AG04450 (cell line): Measurements from ENCODE around the gene C10orf90. TPM values are rescaled to one million over a fixed set of nuclear protein-coding genes. Genes with fewer than 3 reads are reported as not detected.

ENCODE experiments used
- CTCF ChIA-PET: fragments of 300-600, 350-600 bp; formaldehyde crosslinking; extraction: SDS; loops from one replicate; lab custom pipeline; 2022; ENCODE audit warnings: antibody characterized with exemption, inconsistent platforms; lab: Charles Lee
- POLR2A ChIA-PET: fragments of 350-600 bp; formaldehyde crosslinking; extraction: SDS; loops from one replicate; lab custom pipeline; 2021; ENCODE audit warnings: antibody characterized with exemption, inconsistent platforms; lab: Yijun Ruan, JAX
- DNase-seq: peaks from one replicate; pipeline ENCODE4 v3.0.0-alpha.2; 2011; ENCODE audit warnings: low read depth, low spot score
- H3K27ac ChIP-seq: one replicate; pipeline ENCODE4 v1.5.1; 2012; ENCODE audit warnings: low read depth, low read length, control low read depth
- H3K27me3 ChIP-seq: one replicate; pipeline ENCODE4 v1.6.0; 2012; ENCODE audit warnings: low read length; ENCODE audit not compliant: control insufficient read depth, insufficient read depth
- H3K4me3 ChIP-seq: 2 replicates; pipeline ENCODE4 v1.5.1; 2011; ENCODE audit warnings: mild to moderate bottlenecking, low read depth, low read length, control low read depth
- H3K9me3 ChIP-seq: 2 replicates; pipeline ENCODE4 v1.5.1; 2012; ENCODE audit warnings: low read length; ENCODE audit not compliant: control insufficient read depth, insufficient read depth
- polyA plus RNA-seq: library from polyadenylated mRNA; depleted of rRNA; stranded (reverse); fragments of >200 nt; gene quantifications from 2 replicates; pipeline ENCODE4 v1.2.3, GENCODE V29; 2011
- TF ChIP-seq, protein P1 (sequence below): IDR thresholded peaks from 2 replicates; pipeline ENCODE4 v1.5.1; 2011; ENCODE audit warnings: low read depth, low read length, control low read depth, inconsistent platforms

Gene C10orf90
- polyA plus RNA-seq, 1 experiment = 0.10 TPM

DNA sequence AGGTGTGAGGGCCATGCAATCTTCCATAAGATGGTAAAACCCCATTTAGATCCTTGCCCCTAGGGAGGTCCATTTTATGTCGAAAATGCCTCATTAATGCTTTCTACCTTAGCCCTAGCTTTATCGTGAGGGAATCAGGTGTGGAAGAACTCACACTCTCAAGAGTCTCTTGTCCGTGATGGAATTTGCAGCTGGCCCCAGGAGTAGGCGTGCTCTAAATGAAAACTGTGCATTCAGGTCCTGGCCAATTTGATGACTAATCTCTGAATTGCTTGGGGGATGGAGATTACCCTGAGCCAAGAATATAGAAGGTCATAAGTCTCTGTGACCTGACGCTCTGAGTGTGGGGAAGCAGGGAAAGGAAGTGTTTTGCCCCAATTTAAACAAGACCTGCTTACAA lies 6.6 kb downstream of the C10orf90 start:
- TF ChIP-seq, protein P1, sequence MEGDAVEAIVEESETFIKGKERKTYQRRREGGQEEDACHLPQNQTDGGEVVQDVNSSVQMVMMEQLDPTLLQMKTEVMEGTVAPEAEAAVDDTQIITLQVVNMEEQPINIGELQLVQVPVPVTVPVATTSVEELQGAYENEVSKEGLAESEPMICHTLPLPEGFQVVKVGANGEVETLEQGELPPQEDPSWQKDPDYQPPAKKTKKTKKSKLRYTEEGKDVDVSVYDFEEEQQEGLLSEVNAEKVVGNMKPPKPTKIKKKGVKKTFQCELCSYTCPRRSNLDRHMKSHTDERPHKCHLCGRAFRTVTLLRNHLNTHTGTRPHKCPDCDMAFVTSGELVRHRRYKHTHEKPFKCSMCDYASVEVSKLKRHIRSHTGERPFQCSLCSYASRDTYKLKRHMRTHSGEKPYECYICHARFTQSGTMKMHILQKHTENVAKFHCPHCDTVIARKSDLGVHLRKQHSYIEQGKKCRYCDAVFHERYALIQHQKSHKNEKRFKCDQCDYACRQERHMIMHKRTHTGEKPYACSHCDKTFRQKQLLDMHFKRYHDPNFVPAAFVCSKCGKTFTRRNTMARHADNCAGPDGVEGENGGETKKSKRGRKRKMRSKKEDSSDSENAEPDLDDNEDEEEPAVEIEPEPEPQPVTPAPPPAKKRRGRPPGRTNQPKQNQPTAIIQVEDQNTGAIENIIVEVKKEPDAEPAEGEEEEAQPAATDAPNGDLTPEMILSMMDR = no peak
- Histone ChIP-seq H3K27ac (no peak overlapping the region), H3K27me3 (peaks cover 5% of the 10 kb centered on the region), H3K4me3 (no peak overlapping the region), H3K9me3 (no peaks in the 10 kb centered on the region)
- no peak for DNase-seq
- CTCF ChIA-PET = no interaction called here
- POLR2A ChIA-PET = no interaction called here

DNA sequence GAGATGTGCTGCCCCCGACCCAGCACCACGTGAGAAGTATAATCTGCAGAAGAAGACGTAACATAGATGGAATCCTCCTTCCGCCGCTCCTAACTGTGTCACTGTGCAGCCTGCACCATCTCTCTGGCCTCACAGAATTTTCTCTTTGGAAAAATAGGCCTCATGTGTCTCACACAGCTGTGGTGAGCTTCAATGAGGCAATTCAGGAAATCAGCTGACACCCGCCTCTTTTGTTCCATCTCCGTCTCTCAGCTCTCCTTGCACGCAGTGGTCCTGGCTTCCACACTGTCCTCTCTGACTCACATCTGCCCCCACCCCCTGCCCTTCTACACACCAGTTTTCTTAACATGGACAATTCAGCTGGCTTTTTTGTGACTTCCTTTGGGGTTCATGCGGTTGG lies 7.2 kb downstream of the C10orf90 start:
- CTCF ChIA-PET = no interaction called here
- POLR2A ChIA-PET = no interaction called here
- DNase-seq = no peak
- TF ChIP-seq, protein P1 = no peak
- Histone ChIP-seq H3K4me3 (no peak overlapping the region), H3K27ac (no peak overlapping the region), H3K27me3 (peaks cover 5% of the 10 kb centered on the region), H3K9me3 (no peaks in the 10 kb centered on the region)

DNA sequence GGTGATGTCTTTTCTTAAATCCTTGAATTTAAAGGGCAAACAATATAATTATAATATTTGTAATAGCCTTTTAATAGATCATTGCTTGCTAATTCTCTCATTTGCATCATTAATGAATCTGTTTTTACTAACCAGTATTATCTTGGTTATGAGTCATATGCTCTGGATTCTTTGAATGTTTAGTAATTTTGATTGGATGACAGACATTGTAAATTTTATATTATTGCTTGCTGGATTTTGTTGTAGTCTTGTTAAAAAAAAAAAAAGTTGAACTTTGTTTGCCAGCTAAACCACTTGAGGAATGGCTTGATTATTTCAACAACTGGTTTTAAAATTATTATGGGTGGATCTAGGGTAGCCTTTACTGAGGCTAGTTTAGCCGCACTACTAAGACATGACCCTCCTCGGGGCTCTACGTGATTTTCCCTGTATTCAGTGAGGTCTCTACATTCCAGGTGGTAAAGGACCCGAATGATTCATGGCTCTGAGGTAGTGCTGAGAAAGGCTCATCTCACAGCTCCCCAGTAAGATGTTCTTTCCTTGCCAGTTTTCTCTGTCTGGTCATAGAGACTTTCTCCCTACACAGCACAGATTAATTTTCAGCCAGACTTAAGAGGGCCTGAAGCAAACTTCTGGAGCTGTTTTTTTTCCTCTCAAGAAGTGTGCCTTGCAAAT lies 8.5 kb downstream of the C10orf90 start:
- Histone ChIP-seq H3K27me3 (peaks cover 5% of the 10 kb centered on the region), H3K9me3 (no peaks in the 10 kb centered on the region), H3K27ac (no peak overlapping the region), H3K4me3 (no peak overlapping the region)
- TF ChIP-seq, protein P1 = no peak
- ChIA-PET POLR2A (no interaction called here), CTCF (no interaction called here)
- no peak for DNase-seq

DNA sequence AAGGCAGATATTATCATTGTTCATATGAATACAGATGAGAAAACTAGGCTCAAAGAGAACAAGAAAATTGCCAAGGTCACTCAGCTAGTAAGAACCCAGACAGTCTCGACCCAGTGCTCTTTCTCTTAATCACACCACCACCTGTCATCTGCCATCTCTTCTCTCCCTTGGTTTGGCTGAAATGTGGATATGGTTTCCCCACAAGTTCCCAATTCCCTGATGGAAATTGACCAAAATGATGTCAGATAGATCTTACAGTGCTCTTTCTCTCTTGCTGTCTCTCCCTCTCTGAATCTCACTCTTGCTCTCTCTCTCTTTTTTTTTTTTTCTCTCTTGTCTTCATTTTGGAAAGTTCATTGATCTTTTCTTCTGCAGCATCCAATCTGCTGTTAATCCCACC lies 9.1 kb downstream of the C10orf90 start:
- Histone ChIP-seq H3K9me3 (no peaks in the 10 kb centered on the region), H3K4me3 (no peak overlapping the region), H3K27me3 (peaks cover 5% of the 10 kb centered on the region), H3K27ac (no peak overlapping the region)
- TF ChIP-seq, protein P1 = no peak
- POLR2A ChIA-PET = no interaction called here
- CTCF ChIA-PET = no interaction called here
- DNase-seq = no peak

DNA sequence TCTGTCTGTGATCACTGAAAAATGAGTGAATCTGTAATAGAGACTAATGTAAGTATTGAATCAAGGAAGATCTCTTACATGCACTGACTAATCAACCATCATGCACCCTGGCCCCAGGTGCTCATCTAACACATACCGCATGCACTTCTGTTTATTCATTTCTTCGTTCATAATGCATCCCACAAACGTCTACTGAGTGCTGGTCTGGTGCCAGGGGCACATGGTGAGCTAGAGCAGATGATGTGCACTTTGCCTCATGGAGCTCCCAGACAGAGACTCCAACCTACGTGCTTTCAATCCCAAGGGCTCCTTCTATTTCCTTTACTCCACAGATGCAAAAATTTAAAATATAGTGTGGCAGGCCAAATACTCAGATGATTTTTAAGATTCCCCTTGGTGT lies 10.7 kb downstream of the C10orf90 start:
- Histone ChIP-seq H3K27ac (no peak overlapping the region), H3K4me3 (no peak overlapping the region), H3K9me3 (no peaks in the 10 kb centered on the region), H3K27me3 (peaks cover 3% of the 10 kb centered on the region)
- TF ChIP-seq, protein P1 = no peak
- ChIA-PET CTCF (no interaction called here), POLR2A (no interaction called here)
- DNase-seq = no peak
